RWPE2 (cell line): ENCODE data around the gene BRS3.
A peak's percentile ranks its signal among the peaks of the same experiment; 100 is the strongest.

ENCODE experiments used
- ATAC-seq: fragments of 200-7000 bp; cut with Tn5 transposase; 3 replicates; pipeline ENCODE4 v1.9.1; 2021; ENCODE audit warnings: low read depth
- DNase-seq: peaks from one replicate; pipeline ENCODE4 v3.0.0-alpha.2; 2020; ENCODE audit warnings: low spot score
- H3K27ac ChIP-seq: fragments of 450-650 bp; 2 replicates; pipeline ENCODE4 v1.5.1; 2017; ENCODE audit warnings: mild to moderate bottlenecking; ENCODE audit not compliant: poor library complexity, severe bottlenecking
- H3K27me3 ChIP-seq: fragments of 250-450 bp; sonication (Bioruptor Pico); 2 replicates; pipeline ENCODE4 v1.5.1; 2021; ENCODE audit warnings: mild to moderate bottlenecking, moderate library complexity; ENCODE audit not compliant: insufficient read depth, poor library complexity, severe bottlenecking
- H3K36me3 ChIP-seq: fragments of 250-450 bp; sonication (Bioruptor Pico); 2 replicates; pipeline ENCODE4 v1.5.1; 2020; ENCODE audit warnings: low read depth, mild to moderate bottlenecking, moderate library complexity
- H3K4me1 ChIP-seq: fragments of 250-450 bp; sonication (Bioruptor Pico); 2 replicates; pipeline ENCODE4 v1.5.1; 2021; ENCODE audit warnings: mild to moderate bottlenecking, moderate library complexity; ENCODE audit not compliant: insufficient read depth, poor library complexity, severe bottlenecking
- H3K4me3 ChIP-seq: fragments of 250-450 bp; sonication (Bioruptor Pico); 2 replicates; pipeline ENCODE4 v1.5.1; 2021; ENCODE audit warnings: mild to moderate bottlenecking, moderate library complexity; ENCODE audit not compliant: severe bottlenecking
- H3K9me3 ChIP-seq: fragments of 250-450 bp; sonication (Bioruptor Pico); 2 replicates; pipeline ENCODE4 v1.5.1; 2021; ENCODE audit warnings: mild to moderate bottlenecking, moderate library complexity; ENCODE audit not compliant: severe bottlenecking
- CTCF ChIP-seq: fragments of 450-650 bp; IDR thresholded peaks from one replicate; pipeline ENCODE4 v1.5.1; 2017; ENCODE audit warnings: mild to moderate bottlenecking, moderate library complexity; ENCODE audit not compliant: poor library complexity, severe bottlenecking

The BRS3 gene

GRCh38 chrX:136531951-136532350 lies 44.2 kb downstream of the BRS3 start, which contains the start of gene VGLL1:
TSS of gene VGLL1 (plus strand) at chrX:136532215. CDS start at chrX:136536021, 3,806 bp downstream.
- H3K27ac ChIP-seq, result no peak within 1 kb of the TSS
- no peak for TF ChIP-seq CTCF
- no peaks in the 10 kb centered on the region for H3K27me3 ChIP-seq
- ATAC-seq (peak; percentile 23; the same call in 1 of the 3 replicates), DNase-seq (no peak)
- H3K36me3 ChIP-seq, result no peaks in the 10 kb centered on the region
- H3K4me3 ChIP-seq, result no peak within 1 kb of the TSS
- no peaks in the 10 kb centered on the region for H3K4me1 ChIP-seq
- H3K9me3 ChIP-seq, result no peaks in the 10 kb centered on the region

- no peaks in the 10 kb centered on the region for H3K4me1 ChIP-seq
Observed at GRCh38 chrX:136534131-136534530, 46.4 kb downstream of the BRS3 start.

GRCh38 chrX:136538811-136539210 lies 51.1 kb downstream of the BRS3 start:
- no peaks in the 10 kb centered on the region for H3K9me3 ChIP-seq
- H3K27me3 ChIP-seq, result no peaks in the 10 kb centered on the region
- no peak for TF ChIP-seq CTCF
- no peaks in the 10 kb centered on the region for H3K36me3 ChIP-seq
- H3K4me3 ChIP-seq, result no peak overlapping the region
- DNase-seq (no peak), ATAC-seq (no peak)
- no peaks in the 10 kb centered on the region for H3K4me1 ChIP-seq
- H3K27ac ChIP-seq, result no peak overlapping the region

More at GRCh38 chrX:136534131-136534530, 46.4 kb downstream of the BRS3 start:
- DNase-seq, result no peak
- no peak for ATAC-seq
- no peak for TF ChIP-seq CTCF
- no peak overlapping the region for H3K4me3 ChIP-seq
- no peaks in the 10 kb centered on the region for H3K36me3 ChIP-seq
- no peaks in the 10 kb centered on the region for H3K9me3 ChIP-seq
- no peak overlapping the region for H3K27ac ChIP-seq
- no peaks in the 10 kb centered on the region for H3K27me3 ChIP-seq

- DNase-seq (no peak), ATAC-seq (no peak)
- no peaks in the 10 kb centered on the region for H3K36me3 ChIP-seq
- no peak for TF ChIP-seq CTCF
- H3K4me3 ChIP-seq, result no peak overlapping the region
- no peaks in the 10 kb centered on the region for H3K9me3 ChIP-seq
- no peaks in the 10 kb centered on the region for H3K27me3 ChIP-seq
- H3K27ac ChIP-seq, result no peak overlapping the region
- H3K4me1 ChIP-seq, result no peaks in the 10 kb centered on the region
Observed at GRCh38 chrX:136540226-136540625, 52.5 kb downstream of the BRS3 start.

- Histone ChIP-seq H3K9me3 (no peaks in the 10 kb centered on the region), H3K36me3 (no peaks in the 10 kb centered on the region), H3K27me3 (no peaks in the 10 kb centered on the region), H3K4me3 (no peak overlapping the region), H3K4me1 (no peaks in the 10 kb centered on the region), H3K27ac (no peak overlapping the region)
- no peak for ATAC-seq
- TF ChIP-seq CTCF, result no peak
- DNase-seq, result no peak
Observed at GRCh38 chrX:136541294-136541693, 53.5 kb downstream of the BRS3 start.
